ENCODE data around the gene MYL9. TPM values are rescaled to one million over a fixed set of nuclear protein-coding genes. Genes with fewer than 3 reads are reported as not detected.

Gene MYL9
- total and polyA plus RNA-seq, 8 donors = 9.9 to 122 (median 31.7) TPM

GRCh38 chr20:36525620-36526365, 15.5 kb upstream of the MYL9 start:
- no peak for FAIRE-seq
- Histone ChIP-seq H3K27ac (no peak overlapping the region), H3K4me3 (no peak overlapping the region), H3K4me1 (peaks cover 0 to 6% (median 0%) of the 10 kb centered on the region in 3 donors), H3K27me3 (no peaks in the 10 kb centered on the region), H3K9me3 (no peaks in the 10 kb centered on the region), H3K36me3 (peaks cover 0 to 43% (median 17%) of the 10 kb centered on the region in 3 donors)
- intact Hi-C loops (cut with DNase I) = no loop called here
- peak in 1 of 6 donors; percentile 44 for DNase-seq
- ATAC-seq = no peak
- TF ChIP-seq, protein P1, sequence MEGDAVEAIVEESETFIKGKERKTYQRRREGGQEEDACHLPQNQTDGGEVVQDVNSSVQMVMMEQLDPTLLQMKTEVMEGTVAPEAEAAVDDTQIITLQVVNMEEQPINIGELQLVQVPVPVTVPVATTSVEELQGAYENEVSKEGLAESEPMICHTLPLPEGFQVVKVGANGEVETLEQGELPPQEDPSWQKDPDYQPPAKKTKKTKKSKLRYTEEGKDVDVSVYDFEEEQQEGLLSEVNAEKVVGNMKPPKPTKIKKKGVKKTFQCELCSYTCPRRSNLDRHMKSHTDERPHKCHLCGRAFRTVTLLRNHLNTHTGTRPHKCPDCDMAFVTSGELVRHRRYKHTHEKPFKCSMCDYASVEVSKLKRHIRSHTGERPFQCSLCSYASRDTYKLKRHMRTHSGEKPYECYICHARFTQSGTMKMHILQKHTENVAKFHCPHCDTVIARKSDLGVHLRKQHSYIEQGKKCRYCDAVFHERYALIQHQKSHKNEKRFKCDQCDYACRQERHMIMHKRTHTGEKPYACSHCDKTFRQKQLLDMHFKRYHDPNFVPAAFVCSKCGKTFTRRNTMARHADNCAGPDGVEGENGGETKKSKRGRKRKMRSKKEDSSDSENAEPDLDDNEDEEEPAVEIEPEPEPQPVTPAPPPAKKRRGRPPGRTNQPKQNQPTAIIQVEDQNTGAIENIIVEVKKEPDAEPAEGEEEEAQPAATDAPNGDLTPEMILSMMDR (IDR thresholded peaks at IDR 0.05) = no peak
- WGBS, 2 donors = 88% methylated on average over 17 of the region's 17 CpGs

GRCh38 chr20:36526521-36527011, 14.8 kb upstream of the MYL9 start:
- TF ChIP-seq, protein P1 (IDR thresholded peaks at IDR 0.05) = no peak
- FAIRE-seq (no peak), ATAC-seq (no peak), DNase-seq (no peak)
- Histone ChIP-seq H3K36me3 (peaks cover 0 to 43% (median 17%) of the 10 kb centered on the region in 3 donors), H3K27me3 (no peaks in the 10 kb centered on the region), H3K9me3 (no peaks in the 10 kb centered on the region), H3K27ac (peak overlapping the region in 1 of 4 donors; percentile 34), H3K4me1 (peaks cover 0 to 6% (median 0%) of the 10 kb centered on the region in 3 donors), H3K4me3 (no peak overlapping the region)
- WGBS, 2 donors = 96 to 97% methylated on average over 29 of the region's 29 CpGs
- intact Hi-C loops (cut with DNase I) = no loop called here

- TF ChIP-seq, protein P1 (IDR thresholded peaks at IDR 0.05) = no peak
- intact Hi-C loops (cut with DNase I) = no loop called here
- Histone ChIP-seq H3K27ac (peak overlapping the region in 1 of 4 donors; percentile 34), H3K36me3 (peaks cover 0 to 43% (median 17%) of the 10 kb centered on the region in 3 donors), H3K27me3 (no peaks in the 10 kb centered on the region), H3K4me1 (peaks cover 0 to 6% (median 0%) of the 10 kb centered on the region in 3 donors), H3K9me3 (no peaks in the 10 kb centered on the region), H3K4me3 (no peak overlapping the region)
- 78 to 83% methylated on average over 32 of the region's 32 CpGs for WGBS, 2 donors
- ATAC-seq = peak; percentile 33 to 85 (median 52)
- peak in 4 of 6 donors; percentile 54 to 61 (median 58) for DNase-seq
- FAIRE-seq = no peak
These were observed 13.8 kb upstream of the MYL9 start for GRCh38 chr20:36527331-36528125.

DNA sequence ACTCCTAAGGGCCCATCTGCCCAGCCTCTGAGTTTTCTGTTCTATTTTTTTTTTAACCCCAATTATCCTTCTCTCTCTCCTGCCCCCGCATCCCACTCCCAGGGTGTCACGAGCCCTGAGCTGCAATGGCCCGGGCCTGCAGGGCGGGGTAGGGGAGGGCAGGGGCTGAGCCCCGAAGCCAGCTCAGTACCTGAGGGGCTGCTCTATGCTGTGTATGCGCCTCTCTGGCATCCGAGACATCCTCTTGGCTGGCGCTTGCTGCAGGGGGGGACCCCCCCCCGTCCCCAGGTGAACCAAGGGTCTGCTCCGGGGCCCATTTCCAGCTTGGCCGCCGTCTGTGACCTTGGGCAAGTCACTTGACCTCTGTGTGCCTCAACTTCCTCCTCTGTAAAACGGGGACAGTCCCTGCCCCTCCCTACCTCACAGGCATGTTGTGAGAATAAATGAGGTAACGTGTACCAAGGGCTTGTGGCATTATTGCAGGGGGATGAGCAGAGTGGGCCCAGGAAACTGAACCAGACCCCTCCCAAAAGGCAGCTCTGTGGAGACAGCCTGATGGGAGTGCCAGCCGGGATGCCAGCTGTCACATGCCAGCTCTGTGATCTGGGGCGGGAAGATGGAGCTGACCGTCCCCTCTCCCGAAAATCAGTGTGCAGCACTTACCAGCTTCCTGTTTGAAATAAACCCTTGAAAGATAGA, 13.0 kb upstream of the MYL9 start:
- FAIRE-seq = no peak

More for the DNA sequence above, 13.0 kb upstream of the MYL9 start:
- H3K4me1 ChIP-seq = peaks cover 0 to 6% (median 0%) of the 10 kb centered on the region in 3 donors
- H3K27me3 ChIP-seq = no peaks in the 10 kb centered on the region
- intact Hi-C loops (cut with DNase I) = no loop called here
- H3K36me3 ChIP-seq = peaks cover 0 to 43% (median 17%) of the 10 kb centered on the region in 3 donors
- ATAC-seq (no peak), DNase-seq (peak in 1 of 6 donors; percentile 46)
- no peaks in the 10 kb centered on the region for H3K9me3 ChIP-seq
- H3K27ac ChIP-seq = no peak overlapping the region
- WGBS, 2 donors = 86 to 88% methylated on average over 18 of the region's 18 CpGs
- TF ChIP-seq, protein P1 (IDR thresholded peaks at IDR 0.05) = no peak
- H3K4me3 ChIP-seq = no peak overlapping the region
